Measurements from ENCODE around the gene RAD18.

Gene RAD18

DNA sequence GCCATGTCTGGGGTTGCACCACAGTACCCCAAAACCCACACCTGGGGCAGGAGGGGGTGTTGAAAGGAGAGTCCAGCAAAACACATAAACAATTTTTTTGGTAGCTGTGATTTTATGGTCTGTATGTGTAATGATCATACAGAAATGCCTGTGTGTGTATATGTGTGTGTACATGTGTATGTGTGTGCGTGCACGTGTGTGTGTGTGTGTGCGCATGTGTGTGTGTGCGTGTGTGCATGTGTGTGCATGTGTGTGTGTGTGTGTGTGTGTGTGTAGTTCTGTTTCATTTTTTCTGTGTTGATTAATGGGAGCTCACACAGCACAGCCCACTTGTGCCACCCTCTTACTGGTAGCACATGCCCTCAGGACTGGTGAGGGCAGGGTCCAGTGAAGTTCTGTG is 97.6 kb downstream of the RAD18 start:
- Histone ChIP-seq H3K4me1 (ENCODE audit: control insufficient read depth, insufficient read depth, low read depth, low read length) (peaks cover 6% of the 10 kb centered on the region), H3K4me2 (ENCODE audit: low read length, poor library complexity, severe bottlenecking) (no peak overlapping the region), H4K8ac (ENCODE audit: low read length) (no peak overlapping the region), H2BK12ac (ENCODE audit: low read length in 2 of 2) (no peak overlapping the region), H3K9ac (ENCODE audit: low read length) (no peak overlapping the region), H3K79me1 (replicated peaks; ENCODE audit: low read length, poor library complexity, severe bottlenecking) (peaks cover 2% of the 10 kb centered on the region), H3K4me3 (ENCODE audit: insufficient read depth in 1 of 2, low read depth in 1 of 2, low read length in 2 of 2) (no peak overlapping the region), H3K9me3 (ENCODE audit: control insufficient read depth, low read length) (no peaks in the 10 kb centered on the region), H4K91ac (ENCODE audit: low read length) (no peak overlapping the region), H2BK15ac (ENCODE audit: low read depth, poor library complexity, severe bottlenecking) (no peak overlapping the region), H3K18ac (ENCODE audit: low read depth in 1 of 2, low read length in 2 of 2) (peak overlapping the region in 1 of 2 experiments; percentile 5), H3K14ac (ENCODE audit: low read length in 2 of 2) (no peak overlapping the region), H2BK120ac (ENCODE audit: low read depth, low read length) (no peak overlapping the region), H3K23ac (ENCODE audit: low read length in 2 of 2) (no peak overlapping the region), H2BK5ac (ENCODE audit: low read depth, low read length, poor library complexity, severe bottlenecking) (no peak overlapping the region), H2AFZ (ENCODE audit: low read depth, low read length) (no peak overlapping the region), H3K4ac (ENCODE audit: low read depth in 1 of 2, low read length in 2 of 2) (no peak overlapping the region), H3K36me3 (ENCODE audit: control insufficient read depth in 1 of 2, insufficient read depth in 2 of 2, low read depth in 1 of 2, low read length in 2 of 2) (peaks cover 0 to 4% of the 10 kb centered on the region in 2 experiments), H3K27ac (ENCODE audit: low read length, poor library complexity, severe bottlenecking) (no peak overlapping the region), H2AK5ac (ENCODE audit: low read length, severe bottlenecking) (peak overlapping the region; percentile 8), H3K27me3 (ENCODE audit: control insufficient read depth in 1 of 2, insufficient read depth in 1 of 2, low read length in 2 of 2) (no peaks in the 10 kb centered on the region)
- WGBS = 99% methylated on average over 4 of the region's 4 CpGs
- DNase-seq = no peak

DNA sequence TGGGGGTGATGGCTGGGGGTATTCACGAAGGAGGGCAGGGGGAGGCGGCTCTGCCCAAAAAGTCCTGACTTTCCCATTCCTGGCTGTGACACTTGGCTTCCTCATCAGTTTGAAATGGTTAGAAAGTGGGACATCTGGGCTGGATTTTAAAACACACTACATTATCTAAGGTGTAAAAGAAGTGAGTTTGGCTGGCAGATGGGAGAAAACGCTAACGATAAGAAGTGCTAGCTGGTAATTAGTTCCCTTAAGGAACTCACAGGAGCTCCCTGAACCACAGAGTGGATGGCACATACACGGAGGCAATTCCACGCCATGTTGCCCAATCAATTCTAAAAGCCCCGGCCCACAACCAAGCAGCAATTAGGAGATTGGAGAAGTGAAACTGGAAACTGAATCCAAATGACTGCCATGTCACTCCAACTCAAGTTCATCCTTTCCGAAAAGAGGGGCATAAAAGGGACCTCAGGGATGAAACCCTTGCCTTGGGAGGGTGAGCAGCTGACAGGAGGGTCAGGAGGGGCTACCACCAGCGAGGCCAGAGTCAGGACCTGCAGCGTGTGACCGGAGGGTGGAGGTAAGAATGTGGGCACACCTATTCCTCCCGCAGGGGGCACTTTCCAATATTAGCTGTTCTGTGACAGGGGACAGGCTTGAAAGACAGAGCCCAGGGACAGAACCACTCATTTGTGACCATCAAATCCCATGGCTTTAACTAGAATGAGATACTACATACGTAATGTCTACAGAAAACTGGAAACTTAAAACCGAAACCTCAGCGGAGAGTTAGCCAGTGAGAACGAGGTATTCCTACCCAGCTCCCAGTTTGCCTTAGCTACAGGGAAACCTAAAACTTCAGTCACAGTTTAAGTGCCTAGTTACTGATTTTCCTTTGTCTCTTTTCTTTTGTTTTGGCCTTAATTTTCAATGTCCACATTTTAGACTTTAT is 98.6 kb downstream of the RAD18 start:
- Histone ChIP-seq H3K27ac (ENCODE audit: low read length, poor library complexity, severe bottlenecking) (no peak overlapping the region), H3K36me3 (ENCODE audit: control insufficient read depth in 1 of 2, insufficient read depth in 2 of 2, low read depth in 1 of 2, low read length in 2 of 2) (peaks cover 0 to 4% of the 10 kb centered on the region in 2 experiments), H4K8ac (ENCODE audit: low read length) (no peak overlapping the region), H3K23ac (ENCODE audit: low read length in 2 of 2) (no peak overlapping the region), H3K4me3 (ENCODE audit: insufficient read depth in 1 of 2, low read depth in 1 of 2, low read length in 2 of 2) (no peak overlapping the region), H2BK5ac (ENCODE audit: low read depth, low read length, poor library complexity, severe bottlenecking) (no peak overlapping the region), H3K4me1 (ENCODE audit: control insufficient read depth, insufficient read depth, low read depth, low read length) (peaks cover 4% of the 10 kb centered on the region), H3K79me1 (replicated peaks; ENCODE audit: low read length, poor library complexity, severe bottlenecking) (peaks cover 2% of the 10 kb centered on the region), H3K18ac (ENCODE audit: low read depth in 1 of 2, low read length in 2 of 2) (no peak overlapping the region), H3K4me2 (ENCODE audit: low read length, poor library complexity, severe bottlenecking) (no peak overlapping the region), H3K27me3 (ENCODE audit: control insufficient read depth in 1 of 2, insufficient read depth in 1 of 2, low read length in 2 of 2) (no peaks in the 10 kb centered on the region), H3K4ac (ENCODE audit: low read depth in 1 of 2, low read length in 2 of 2) (no peak overlapping the region), H3K9ac (ENCODE audit: low read length) (no peak overlapping the region), H2BK12ac (ENCODE audit: low read length in 2 of 2) (no peak overlapping the region), H3K14ac (ENCODE audit: low read length in 2 of 2) (no peak overlapping the region), H3K9me3 (ENCODE audit: control insufficient read depth, low read length) (no peaks in the 10 kb centered on the region), H2BK15ac (ENCODE audit: low read depth, poor library complexity, severe bottlenecking) (no peak overlapping the region), H4K91ac (ENCODE audit: low read length) (no peak overlapping the region), H2AK5ac (ENCODE audit: low read length, severe bottlenecking) (peak overlapping the region; percentile 51), H2AFZ (ENCODE audit: low read depth, low read length) (no peak overlapping the region), H2BK120ac (ENCODE audit: low read depth, low read length) (no peak overlapping the region)
- WGBS = 91% methylated on average over 16 of the region's 16 CpGs
- DNase-seq = no peak

DNA sequence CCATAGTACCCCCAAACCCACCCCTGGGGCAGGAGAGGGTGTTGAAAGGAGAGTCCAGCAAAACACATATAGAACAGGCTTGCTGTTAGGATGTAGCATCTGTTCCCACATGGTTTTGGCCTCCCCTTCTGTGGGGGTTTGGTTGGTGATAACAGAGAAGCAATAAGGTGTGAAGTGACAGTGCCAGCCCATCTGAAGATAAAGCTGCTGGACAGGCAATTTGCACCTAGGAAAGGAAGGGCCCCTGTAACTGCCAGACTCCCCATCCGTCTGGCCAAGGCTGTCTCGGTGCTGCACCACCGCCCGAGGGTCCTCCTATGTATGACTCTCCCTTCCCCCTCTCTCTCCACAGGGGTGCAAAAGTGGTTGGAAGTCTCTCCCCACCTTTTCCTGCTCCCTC is 99.4 kb downstream of the RAD18 start:
- H3K27me3 ChIP-seq (ENCODE audit: control insufficient read depth in 1 of 2, insufficient read depth in 1 of 2, low read length in 2 of 2) = no peaks in the 10 kb centered on the region
- H3K36me3 ChIP-seq (ENCODE audit: control insufficient read depth in 1 of 2, insufficient read depth in 2 of 2, low read depth in 1 of 2, low read length in 2 of 2) = peaks cover 0 to 4% of the 10 kb centered on the region in 2 experiments
- no peak overlapping the region for H2BK12ac ChIP-seq (ENCODE audit: low read length in 2 of 2)
- H3K79me1 ChIP-seq (replicated peaks; ENCODE audit: low read length, poor library complexity, severe bottlenecking) = peaks cover 2% of the 10 kb centered on the region
- WGBS = 82% methylated on average over 4 of the region's 4 CpGs
- H3K4me1 ChIP-seq (ENCODE audit: control insufficient read depth, insufficient read depth, low read depth, low read length) = peaks cover 4% of the 10 kb centered on the region
- no peak for DNase-seq
- no peak overlapping the region for H3K27ac ChIP-seq (ENCODE audit: low read length, poor library complexity, severe bottlenecking)
- H4K8ac ChIP-seq (ENCODE audit: low read length) = no peak overlapping the region
- H2AK5ac ChIP-seq (ENCODE audit: low read length, severe bottlenecking) = peak overlapping the region; percentile 62
- H2AFZ ChIP-seq (ENCODE audit: low read depth, low read length) = no peak overlapping the region
- H3K9ac ChIP-seq (ENCODE audit: low read length) = no peak overlapping the region
- H3K18ac ChIP-seq (ENCODE audit: low read depth in 1 of 2, low read length in 2 of 2) = no peak overlapping the region
- H3K9me3 ChIP-seq (ENCODE audit: control insufficient read depth, low read length) = no peaks in the 10 kb centered on the region
- no peak overlapping the region for H3K4me3 ChIP-seq (ENCODE audit: insufficient read depth in 1 of 2, low read depth in 1 of 2, low read length in 2 of 2)
- no peak overlapping the region for H2BK120ac ChIP-seq (ENCODE audit: low read depth, low read length)
- H3K14ac ChIP-seq (ENCODE audit: low read length in 2 of 2) = no peak overlapping the region
- no peak overlapping the region for H2BK5ac ChIP-seq (ENCODE audit: low read depth, low read length, poor library complexity, severe bottlenecking)
- no peak overlapping the region for H3K4me2 ChIP-seq (ENCODE audit: low read length, poor library complexity, severe bottlenecking)
- no peak overlapping the region for H3K23ac ChIP-seq (ENCODE audit: low read length in 2 of 2)
- H2BK15ac ChIP-seq (ENCODE audit: low read depth, poor library complexity, severe bottlenecking) = no peak overlapping the region
- H3K4ac ChIP-seq (ENCODE audit: low read depth in 1 of 2, low read length in 2 of 2) = no peak overlapping the region
- H4K91ac ChIP-seq (ENCODE audit: low read length) = no peak overlapping the region

DNA sequence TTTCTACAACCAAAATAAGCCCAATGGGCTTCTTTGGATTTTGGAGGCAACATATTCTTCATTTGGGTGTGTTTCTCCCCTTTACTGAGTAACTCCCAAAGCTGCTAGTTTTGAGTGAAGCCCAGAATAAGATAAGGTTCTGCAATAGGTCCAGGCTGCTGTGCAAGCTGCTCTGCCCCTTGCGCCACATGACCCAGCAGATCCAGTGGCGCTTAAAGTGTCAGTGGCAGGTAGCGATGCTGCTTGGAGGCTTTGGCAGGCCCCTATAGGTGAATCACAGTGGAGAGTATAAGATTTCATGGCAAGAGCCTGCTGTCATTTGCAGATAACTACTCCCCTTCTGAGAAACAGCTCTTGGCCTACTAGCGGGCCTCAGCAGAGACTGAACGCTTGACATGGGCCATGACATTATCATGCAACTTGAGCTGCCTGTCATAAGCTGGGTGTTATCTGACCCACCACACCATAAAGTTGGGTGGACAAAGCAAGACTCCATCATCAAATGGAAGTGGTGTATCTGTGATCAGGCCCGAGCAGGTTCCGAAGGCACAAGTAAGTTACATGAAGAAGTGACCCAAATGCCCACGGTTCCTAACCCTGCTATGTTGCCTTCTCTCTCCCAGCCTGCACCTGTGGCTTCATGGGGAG is 105.4 kb downstream of the RAD18 start:
- no peak overlapping the region for H4K91ac ChIP-seq (ENCODE audit: low read length)
- H3K4ac ChIP-seq (ENCODE audit: low read depth in 1 of 2, low read length in 2 of 2) = no peak overlapping the region
- no peaks in the 10 kb centered on the region for H3K27me3 ChIP-seq (ENCODE audit: control insufficient read depth in 1 of 2, insufficient read depth in 1 of 2, low read length in 2 of 2)
- no peak overlapping the region for H3K27ac ChIP-seq (ENCODE audit: low read length, poor library complexity, severe bottlenecking)
- H2BK5ac ChIP-seq (ENCODE audit: low read depth, low read length, poor library complexity, severe bottlenecking) = no peak overlapping the region
- H3K4me1 ChIP-seq (ENCODE audit: control insufficient read depth, insufficient read depth, low read depth, low read length) = peaks cover 15% of the 10 kb centered on the region
- H2AK5ac ChIP-seq (ENCODE audit: low read length, severe bottlenecking) = peak overlapping the region; percentile 14
- no peak overlapping the region for H2BK120ac ChIP-seq (ENCODE audit: low read depth, low read length)
- H3K9me3 ChIP-seq (ENCODE audit: control insufficient read depth, low read length) = no peaks in the 10 kb centered on the region
- H3K18ac ChIP-seq (ENCODE audit: low read depth in 1 of 2, low read length in 2 of 2) = no peak overlapping the region
- H2AFZ ChIP-seq (ENCODE audit: low read depth, low read length) = no peak overlapping the region
- H3K4me2 ChIP-seq (ENCODE audit: low read length, poor library complexity, severe bottlenecking) = no peak overlapping the region
- H3K23ac ChIP-seq (ENCODE audit: low read length in 2 of 2) = no peak overlapping the region
- no peak overlapping the region for H2BK15ac ChIP-seq (ENCODE audit: low read depth, poor library complexity, severe bottlenecking)
- DNase-seq = no peak
- no peak overlapping the region for H4K8ac ChIP-seq (ENCODE audit: low read length)
- WGBS = 100% methylated on average over 8 of the region's 8 CpGs
- no peak overlapping the region for H2BK12ac ChIP-seq (ENCODE audit: low read length in 2 of 2)
- H3K79me1 ChIP-seq (replicated peaks; ENCODE audit: low read length, poor library complexity, severe bottlenecking) = no peaks in the 10 kb centered on the region
- no peak overlapping the region for H3K9ac ChIP-seq (ENCODE audit: low read length)
- no peak overlapping the region for H3K14ac ChIP-seq (ENCODE audit: low read length in 2 of 2)
- H3K36me3 ChIP-seq (ENCODE audit: control insufficient read depth in 1 of 2, insufficient read depth in 2 of 2, low read depth in 1 of 2, low read length in 2 of 2) = peaks cover 0 to 9% of the 10 kb centered on the region in 2 experiments
- H3K4me3 ChIP-seq (ENCODE audit: insufficient read depth in 1 of 2, low read depth in 1 of 2, low read length in 2 of 2) = no peak overlapping the region

Measured in mesenchymal stem cell (in vitro differentiated cells and primary cell).